GM12872 (cell line): ENCODE measurements around the gene CREB3L4.

Source experiments
- CTCF ChIP-seq: IDR thresholded peaks from 3 replicates; pipeline ENCODE4 v1.5.1; 2011; ENCODE audit warnings: low read depth, mild to moderate bottlenecking, low read length, moderate library complexity; ENCODE audit not compliant: insufficient read depth

Gene CREB3L4

GRCh38 chr1:153967107-153967999 is at the start of gene CREB3L4:
TSS of gene CREB3L4 (plus strand) at chr1:153967902. CDS start at chr1:153968526, 624 bp downstream.
- TF ChIP-seq CTCF = peak; percentile 56

GRCh38 chr1:153919876-153920852 is 47.5 kb upstream of the CREB3L4 start:
- TF ChIP-seq CTCF = peak; percentile 45; the same call in 2 of the 3 replicates

GRCh38 chr1:153921080-153921802 is 46.5 kb upstream of the CREB3L4 start:
- no peak for TF ChIP-seq CTCF

GRCh38 chr1:153921803-153922075 is 46.0 kb upstream of the CREB3L4 start:
- TF ChIP-seq CTCF = no peak

GRCh38 chr1:153922076-153922971 is 45.4 kb upstream of the CREB3L4 start:
- TF ChIP-seq CTCF = peak; percentile 27; the same call in 1 of the 3 replicates

GRCh38 chr1:153922972-153923925 is 44.5 kb upstream of the CREB3L4 start, which contains the start of gene GATAD2B:
TSS of gene GATAD2B (minus strand) at chr1:153922972. CDS start at chr1:153828347, 94,625 bp downstream.
- no peak for TF ChIP-seq CTCF
